GM20431 (cell line): ENCODE measurements around the gene GRIN2B.

Experiments
- in situ Hi-C: fragments of 300-500 bp; cut with MseI, MboI; formaldehyde crosslinking; loops from one replicate; pipeline ENCODE4 v1.15.0; 2020; ENCODE audit warnings: low sequenced_read_pairs; ENCODE audit not compliant: unreplicated experiment

GRIN2B gene

GRCh38 chr12:13959131-13959723 is 22.2 kb downstream of the GRIN2B start:
- in situ Hi-C loops: no loop called here

DNA sequence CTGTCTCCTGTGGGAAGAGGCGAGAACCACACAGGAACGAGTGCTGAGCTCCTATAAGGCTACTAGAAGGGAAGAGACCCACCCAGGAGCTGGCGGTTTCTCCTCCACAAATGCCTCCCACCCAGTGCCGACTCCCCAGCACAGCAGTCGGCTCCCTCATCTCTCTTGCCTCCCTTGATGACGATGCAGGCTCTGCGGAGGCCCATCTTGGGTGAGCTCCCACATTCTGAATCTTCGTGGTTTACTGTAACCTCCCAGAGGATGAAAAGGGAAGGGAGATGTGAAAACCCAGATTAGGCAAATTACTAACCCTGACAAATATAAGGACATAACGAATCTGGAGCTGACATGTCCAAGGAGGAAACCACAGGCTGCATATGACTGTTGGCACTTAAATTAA is 23.8 kb downstream of the GRIN2B start:
- in situ Hi-C loops: no loop called here

DNA sequence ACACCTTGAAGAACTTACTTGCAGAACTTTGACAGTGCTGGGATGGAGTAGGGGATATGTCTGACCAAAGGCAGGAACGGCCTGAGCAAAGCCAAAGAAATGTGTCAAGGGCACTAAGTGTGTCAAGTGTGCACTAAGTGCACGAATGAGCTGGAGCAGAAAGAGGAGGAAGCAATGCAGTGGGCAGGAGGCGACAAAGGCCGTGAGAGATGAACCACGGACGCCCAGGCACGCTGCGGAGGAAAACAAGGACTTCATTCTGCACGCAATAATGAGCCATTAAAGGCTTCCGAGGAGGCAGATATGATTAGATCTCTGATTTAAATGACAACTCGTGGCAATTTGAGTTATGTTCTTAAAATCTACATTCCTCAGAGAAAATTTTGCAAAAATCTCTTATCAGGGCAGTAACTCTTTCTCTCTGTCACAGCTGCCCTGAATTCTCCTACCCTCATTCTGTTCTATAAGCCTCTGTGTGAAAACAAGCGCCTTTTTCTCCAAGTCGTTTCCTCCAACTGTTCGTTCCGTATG is 25.3 kb downstream of the GRIN2B start:
- in situ Hi-C loops: no loop called here

- in situ Hi-C loops: no loop called here
Measured at GRCh38 chr12:13952096-13952495, 29.3 kb downstream of the GRIN2B start.

- in situ Hi-C loops: no loop called here
Measured at GRCh38 chr12:13950502-13950901, 30.9 kb downstream of the GRIN2B start.

- in situ Hi-C loops: no loop called here
Measured at GRCh38 chr12:13948621-13949020, 32.8 kb downstream of the GRIN2B start.

DNA sequence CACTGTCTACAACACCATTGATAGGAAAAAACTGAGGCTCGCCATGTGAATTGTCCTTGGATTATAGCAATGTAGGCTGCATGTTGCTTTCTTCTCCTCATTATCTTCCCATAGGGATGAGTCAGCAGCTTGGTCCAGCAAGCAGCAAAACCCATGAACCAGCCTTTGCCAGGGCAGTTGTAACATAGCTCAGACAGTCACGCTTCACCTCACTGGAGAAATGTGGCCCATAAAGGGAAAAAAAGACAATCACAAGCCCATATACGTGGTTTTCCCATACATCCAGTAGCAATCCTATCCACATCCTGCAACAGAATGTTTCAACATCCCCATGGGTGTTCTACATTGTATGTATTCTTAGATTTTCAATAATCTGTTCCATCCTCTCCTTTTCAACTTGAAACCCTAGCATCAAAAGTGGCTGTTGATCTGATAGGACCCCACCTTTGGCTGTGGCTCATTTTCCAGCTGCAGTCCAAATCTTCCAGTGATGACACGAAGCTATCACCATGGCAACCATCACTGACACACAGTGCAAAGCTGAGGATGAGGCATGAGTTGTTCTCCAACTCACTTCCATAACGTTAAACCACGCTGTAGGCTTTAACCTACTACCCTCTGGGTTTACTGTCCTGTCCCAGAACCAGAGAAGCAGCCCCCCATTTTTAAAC is 34.0 kb downstream of the GRIN2B start:
- in situ Hi-C loops: no loop called here

DNA sequence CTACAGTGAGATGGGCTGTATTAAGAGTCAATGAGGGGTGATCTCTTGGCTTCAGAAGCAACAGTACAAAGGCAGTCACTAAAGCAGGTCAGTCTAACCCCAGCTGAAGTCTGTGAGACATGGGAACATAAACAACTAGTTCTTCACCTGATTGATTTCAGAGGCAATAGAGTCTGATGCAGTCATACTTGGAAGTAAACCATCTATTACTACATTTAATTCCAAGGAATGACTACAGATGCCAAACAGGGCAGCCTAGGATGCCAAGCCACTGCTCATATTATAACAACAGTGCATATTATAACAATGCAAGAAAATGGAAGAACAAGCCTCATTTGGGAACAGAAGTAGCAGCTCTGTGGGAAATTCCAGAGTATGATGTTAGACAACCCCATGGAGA is 35.8 kb downstream of the GRIN2B start:
- in situ Hi-C loops: no loop called here

DNA sequence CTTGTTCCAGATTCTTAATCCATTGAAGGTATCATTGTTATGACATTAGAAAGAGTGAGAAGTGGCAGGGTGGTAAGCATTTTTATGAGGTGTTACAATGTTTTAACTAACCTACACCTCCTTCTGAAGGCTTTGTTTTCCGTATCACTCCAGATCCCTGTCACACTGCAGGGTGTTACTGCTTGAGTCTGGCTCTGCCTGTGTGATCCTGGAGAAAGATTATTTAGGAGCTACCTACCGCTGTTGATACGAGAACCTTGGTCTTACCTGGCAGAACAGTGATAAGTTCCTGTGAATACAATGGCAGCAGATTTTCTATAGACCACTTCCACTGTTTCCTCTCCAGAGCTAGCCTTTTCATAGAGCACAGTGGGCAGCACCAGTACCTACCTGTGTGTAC is 36.2 kb downstream of the GRIN2B start:
- in situ Hi-C loops: no loop called here

DNA sequence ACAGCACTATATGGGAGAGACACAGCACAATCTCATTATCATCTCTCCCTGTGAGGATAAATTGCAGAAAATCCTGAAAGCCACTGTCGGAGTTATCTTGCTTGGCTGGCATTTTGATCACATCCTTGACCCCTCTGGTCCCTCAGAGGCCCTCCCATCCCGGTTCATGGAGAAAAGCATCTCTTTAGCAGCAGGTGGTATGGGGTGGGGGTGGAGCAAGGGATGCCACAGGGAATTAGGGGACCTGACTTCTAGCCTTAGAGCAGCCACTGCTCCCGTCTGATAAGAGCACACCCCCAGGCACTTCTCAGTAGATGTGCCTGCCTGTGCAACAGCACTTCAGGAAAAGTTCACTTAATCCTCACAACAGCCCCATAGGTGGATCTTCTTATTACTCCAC is 38.6 kb downstream of the GRIN2B start:
- in situ Hi-C loops: no loop called here

- in situ Hi-C loops: no loop called here
Measured at GRCh38 chr12:13941258-13942249, 39.8 kb downstream of the GRIN2B start.

DNA sequence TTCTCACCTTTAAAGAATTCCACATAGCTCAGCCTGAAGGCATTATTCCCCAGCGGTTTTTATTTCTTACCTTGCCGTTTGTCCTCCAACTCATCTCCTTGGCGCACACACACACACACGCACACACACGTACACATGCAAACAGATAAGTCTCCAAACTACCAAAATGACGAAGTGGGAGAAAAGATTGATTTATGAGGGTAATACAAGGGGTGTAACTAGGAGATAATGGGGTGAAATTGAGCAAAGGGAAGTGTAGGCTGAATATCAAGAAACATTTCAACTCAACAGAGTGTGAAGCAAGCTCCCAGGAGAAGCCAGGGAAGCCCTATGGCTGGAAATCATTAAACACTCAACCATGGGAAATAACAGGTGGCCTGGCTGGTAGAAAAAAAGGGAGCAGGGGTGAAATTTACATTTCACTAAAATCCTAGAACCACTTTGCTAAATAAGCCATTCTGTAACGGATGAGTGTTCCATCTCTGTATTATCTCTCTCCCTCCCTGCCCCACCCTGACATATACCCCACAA is 41.0 kb downstream of the GRIN2B start:
- in situ Hi-C loops: no loop called here

DNA sequence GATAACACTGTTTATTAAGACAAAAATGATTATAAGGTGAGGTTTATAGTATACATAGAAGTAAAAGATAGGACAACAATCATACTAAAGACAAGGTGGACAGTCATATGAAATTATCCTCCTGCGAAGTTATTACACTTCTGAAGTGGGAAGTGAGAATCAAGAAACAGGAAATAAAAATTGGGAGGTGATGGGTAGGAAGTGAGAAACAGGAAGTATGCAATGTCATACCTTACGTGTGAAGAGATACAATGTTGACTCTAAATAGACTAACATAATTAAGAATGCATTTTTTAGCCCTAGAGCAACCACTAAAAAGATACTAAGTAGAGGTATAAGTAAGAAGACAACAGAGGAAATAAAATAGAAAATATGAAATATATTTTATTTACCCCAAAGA is 43.7 kb downstream of the GRIN2B start:
- in situ Hi-C loops: no loop called here

DNA sequence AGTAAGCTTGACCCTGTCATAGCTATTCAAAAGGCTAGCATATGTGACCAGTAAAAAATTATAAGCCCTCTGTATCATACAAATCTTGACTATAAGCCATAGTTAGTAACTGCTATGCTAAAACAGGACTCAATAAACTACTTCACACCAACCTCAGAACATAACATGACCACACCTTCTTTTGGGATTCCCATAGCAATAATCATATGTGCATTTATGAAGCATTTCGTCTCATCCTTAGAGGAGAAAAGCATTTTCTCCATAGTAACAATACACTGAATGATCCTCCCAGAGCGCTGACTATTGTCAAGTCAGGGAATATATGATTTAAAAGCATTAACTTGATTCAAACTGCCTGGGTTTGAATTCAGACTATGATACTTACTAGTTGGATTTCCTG is 46.2 kb downstream of the GRIN2B start:
- in situ Hi-C loops: no loop called here
